GM18861 (cell line): Measurements from ENCODE around the gene COL6A1.
"Not testable (repeated sequence)": the region's sequence is repeated elsewhere in the genome, so short reads cannot be mapped to it uniquely, and the experiment has no call there.

Source experiments
- ATAC-seq: cut with Tn5 transposase; IDR thresholded peaks from one replicate; pipeline ENCODE4 v1.9.1; 2021; ENCODE audit not compliant: unreplicated experiment

The COL6A1 gene

DNA sequence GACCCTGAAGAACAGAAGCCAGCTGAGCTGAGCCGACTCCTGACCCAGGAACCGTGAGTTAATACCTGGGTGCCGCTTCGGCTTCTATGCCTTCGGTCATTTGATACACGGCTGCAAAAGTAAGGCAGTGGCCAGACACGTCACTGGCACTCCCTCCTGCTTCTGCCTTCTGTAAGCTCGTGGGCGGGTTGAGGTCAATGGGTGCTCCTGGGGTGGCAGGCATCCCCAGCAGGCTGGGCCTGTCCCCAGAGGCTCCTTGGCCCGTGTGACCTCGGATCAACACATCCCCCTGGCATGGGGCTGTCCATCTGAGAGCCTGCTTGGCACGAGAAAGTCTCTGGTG, 35.7 kb upstream of the COL6A1 start:
- ATAC-seq: no peak

GRCh38 chr21:45947296-45947695, 34.3 kb upstream of the COL6A1 start:
- no peak for ATAC-seq

- no peak for ATAC-seq
Measured at GRCh38 chr21:45947716-45948255, 33.8 kb upstream of the COL6A1 start.

- no peak for ATAC-seq
Measured at GRCh38 chr21:45948576-45949141, 32.9 kb upstream of the COL6A1 start.

GRCh38 chr21:45949928-45950739, 31.4 kb upstream of the COL6A1 start:
- ATAC-seq: no peak

- no peak for ATAC-seq
Measured at GRCh38 chr21:45950740-45951515, 30.6 kb upstream of the COL6A1 start.

- no peak for ATAC-seq
Measured at GRCh38 chr21:45951676-45952075, 29.9 kb upstream of the COL6A1 start.

- ATAC-seq: not testable (repeated sequence)
Measured at GRCh38 chr21:45952527-45952926, 29.0 kb upstream of the COL6A1 start.

DNA sequence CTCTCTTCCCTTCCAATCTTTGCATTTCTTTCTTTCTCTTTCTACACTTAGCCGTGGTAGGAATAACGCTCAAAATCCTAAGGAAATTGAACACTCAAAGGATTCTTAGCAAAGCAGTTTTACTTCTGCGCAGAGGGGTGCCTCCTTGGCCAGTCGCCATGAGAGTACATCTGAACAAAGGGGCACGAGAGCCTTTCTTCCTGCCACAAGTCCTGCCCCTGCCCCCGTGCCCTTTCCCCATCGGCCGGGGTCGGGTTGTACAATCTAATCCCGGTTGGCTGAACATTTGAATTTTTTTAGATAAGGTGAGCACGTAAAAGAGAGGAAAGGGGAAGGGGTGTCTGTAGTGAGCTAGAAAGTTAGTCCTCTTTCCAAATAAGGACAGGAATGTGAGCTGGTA, 28.6 kb upstream of the COL6A1 start:
- no peak for ATAC-seq

DNA sequence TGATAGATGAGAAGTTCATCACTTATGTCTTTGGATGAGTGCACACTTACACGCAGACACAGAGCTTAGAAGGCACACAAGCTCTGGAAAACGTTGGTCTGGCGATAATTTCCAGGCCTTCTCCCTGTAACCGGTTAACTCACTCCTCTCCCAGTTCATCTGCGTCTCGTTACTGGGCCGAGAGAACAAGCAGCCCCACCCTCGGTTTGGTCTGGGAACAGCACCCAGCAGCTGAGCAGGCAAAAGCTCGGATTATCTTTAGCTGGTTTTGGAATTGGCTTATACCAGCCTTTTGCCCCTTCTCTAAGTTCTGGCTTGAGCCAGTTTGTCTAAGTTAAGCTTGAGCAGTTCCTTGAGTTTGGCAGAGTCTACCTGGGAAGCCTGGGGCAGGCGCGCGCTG, 27.3 kb upstream of the COL6A1 start:
- ATAC-seq: no peak

- ATAC-seq: no peak
Measured at GRCh38 chr21:45954921-45955320, 26.6 kb upstream of the COL6A1 start.

DNA sequence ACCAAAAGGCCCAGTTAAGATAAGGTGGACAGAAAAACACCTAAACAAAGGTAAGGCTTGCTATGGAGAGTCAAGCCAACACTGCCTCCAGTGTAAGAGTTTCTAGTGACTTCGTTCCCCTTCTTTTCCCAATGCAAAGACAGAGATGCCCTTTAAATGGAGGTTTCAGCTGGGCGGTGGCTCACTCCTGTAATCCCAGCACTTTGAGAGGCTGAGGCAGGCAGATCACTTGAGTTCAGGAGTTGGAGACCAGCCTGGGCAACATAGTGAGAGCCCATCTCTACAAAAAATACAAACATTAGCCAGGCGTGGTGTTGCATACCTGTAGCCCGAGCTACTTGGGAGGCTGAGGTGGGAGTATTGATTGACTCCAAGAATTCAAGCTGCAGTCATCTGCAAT, 24.0 kb upstream of the COL6A1 start:
- no peak for ATAC-seq

- ATAC-seq: no peak
Measured at GRCh38 chr21:45957981-45958600, 23.5 kb upstream of the COL6A1 start.

GRCh38 chr21:45959182-45959581, 22.4 kb upstream of the COL6A1 start:
- no peak for ATAC-seq

- ATAC-seq: no peak
Measured at GRCh38 chr21:45959779-45960390, 21.7 kb upstream of the COL6A1 start.

DNA sequence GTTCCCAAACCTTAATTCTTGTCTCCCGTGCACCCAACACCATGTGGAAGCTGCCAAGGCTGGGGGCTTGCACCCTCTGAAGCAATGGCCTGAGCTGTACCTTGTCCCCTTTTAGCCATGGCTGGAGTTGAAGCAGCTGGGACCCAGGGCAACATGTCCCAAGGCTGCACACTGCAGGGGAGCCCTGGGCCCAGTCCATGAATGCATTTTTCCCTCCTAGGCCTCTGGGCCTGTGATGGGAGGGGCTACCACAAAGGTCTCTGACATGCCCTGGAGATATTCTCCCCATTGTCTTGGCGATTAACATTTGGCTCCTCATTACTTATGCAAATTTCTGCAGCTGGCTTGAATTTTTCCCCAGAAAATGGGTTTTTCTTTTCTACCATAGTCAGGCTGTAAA, 20.2 kb upstream of the COL6A1 start:
- ATAC-seq: not testable (repeated sequence)

- ATAC-seq: no peak
Measured at GRCh38 chr21:45962531-45963231, 18.9 kb upstream of the COL6A1 start.

DNA sequence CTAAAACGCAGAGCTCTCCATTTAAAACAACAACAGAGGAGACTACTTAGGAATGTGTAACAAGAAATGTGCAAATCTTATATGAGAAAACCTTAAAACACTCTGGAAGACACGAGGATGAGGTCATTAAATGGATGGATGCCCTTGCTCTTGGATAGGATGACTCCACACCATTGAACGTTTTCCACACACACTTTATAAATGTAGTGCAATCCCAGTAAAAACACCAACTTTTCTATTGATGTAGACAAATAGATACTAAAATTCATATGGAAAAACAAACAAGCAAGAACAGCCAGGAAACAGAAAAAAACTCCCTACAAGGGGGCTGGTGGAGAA, 18.4 kb upstream of the COL6A1 start:
- ATAC-seq: no peak

DNA sequence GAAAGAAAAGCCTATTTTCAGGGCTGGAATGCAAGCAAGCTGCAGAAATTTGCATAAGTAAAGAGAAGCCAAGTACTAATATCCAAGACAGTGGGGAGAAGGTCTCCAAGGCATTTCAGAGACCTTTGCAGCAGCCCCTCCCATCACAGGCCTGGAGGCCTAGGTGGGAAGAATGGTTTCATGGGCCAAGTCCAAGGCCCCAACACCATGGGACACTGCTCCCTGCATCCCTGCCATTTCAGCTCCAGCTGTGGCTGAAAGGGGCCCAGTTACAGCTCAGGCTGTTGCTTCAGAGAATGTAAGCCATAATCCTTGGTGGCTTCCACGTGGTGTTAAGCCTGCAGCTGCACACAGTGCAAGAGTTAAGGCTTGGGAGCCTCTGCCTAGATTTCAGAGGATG, 16.9 kb upstream of the COL6A1 start:
- no peak for ATAC-seq

- ATAC-seq: no peak
Measured at GRCh38 chr21:45965084-45965809, 16.3 kb upstream of the COL6A1 start.
